NCI-H2196 (cell line): ENCODE measurements around the gene SYNE3.
"Not testable (repeated sequence)": the region's sequence is repeated elsewhere in the genome, so short reads cannot be mapped to it uniquely, and the experiment has no call there.

Source experiments
- DNase-seq: peaks from one replicate; lab custom pipeline; 2025; ENCODE audit not compliant: unreplicated experiment; lab: John Stamatoyannopoulos, UW

Gene SYNE3

GRCh38 chr14:95523815-95524448 is 7.5 kb upstream of the SYNE3 start:
- no peak for DNase-seq

GRCh38 chr14:95523051-95523814 is 6.8 kb upstream of the SYNE3 start:
- DNase-seq, result no peak

DNA sequence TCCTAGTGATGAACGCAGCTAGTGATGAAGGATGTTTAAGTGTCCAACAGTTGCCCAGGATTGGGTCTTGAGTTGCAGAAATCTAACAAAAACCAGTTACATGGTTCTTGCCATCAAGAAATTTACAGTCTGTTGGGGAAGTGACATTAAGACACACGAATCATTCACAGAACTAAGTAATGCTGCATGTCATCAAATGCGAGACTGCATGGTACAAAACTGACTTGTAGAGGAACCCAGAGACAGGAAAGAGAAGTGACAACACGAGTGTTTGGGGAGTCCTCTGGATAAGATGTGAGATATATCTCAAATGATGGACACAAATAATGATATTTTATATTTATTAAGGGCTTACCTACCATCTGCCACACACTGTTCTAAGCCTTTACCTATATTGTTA is 6.1 kb upstream of the SYNE3 start:
- no peak for DNase-seq

DNA sequence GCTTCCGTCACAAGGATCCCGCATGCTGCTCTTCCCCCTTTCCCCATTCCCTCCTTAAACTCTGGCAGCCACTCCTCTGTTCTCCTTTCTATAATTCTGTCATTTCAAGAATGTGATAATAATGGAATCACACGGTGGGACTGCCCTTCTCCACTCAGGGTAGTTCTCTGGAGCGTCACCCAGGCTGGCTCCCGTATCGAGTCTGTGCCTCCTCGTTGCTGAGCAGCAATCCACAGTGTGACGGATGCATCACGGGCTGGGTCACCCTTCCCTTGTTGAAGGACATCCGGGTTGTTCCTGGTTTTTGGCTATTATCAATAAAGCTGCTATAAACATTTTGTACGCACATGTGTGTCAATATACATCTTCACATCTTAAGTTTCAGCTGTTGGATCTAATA is 5.7 kb upstream of the SYNE3 start:
- DNase-seq, result no peak

GRCh38 chr14:95521001-95521400 is 4.6 kb upstream of the SYNE3 start:
- no peak for DNase-seq

DNA sequence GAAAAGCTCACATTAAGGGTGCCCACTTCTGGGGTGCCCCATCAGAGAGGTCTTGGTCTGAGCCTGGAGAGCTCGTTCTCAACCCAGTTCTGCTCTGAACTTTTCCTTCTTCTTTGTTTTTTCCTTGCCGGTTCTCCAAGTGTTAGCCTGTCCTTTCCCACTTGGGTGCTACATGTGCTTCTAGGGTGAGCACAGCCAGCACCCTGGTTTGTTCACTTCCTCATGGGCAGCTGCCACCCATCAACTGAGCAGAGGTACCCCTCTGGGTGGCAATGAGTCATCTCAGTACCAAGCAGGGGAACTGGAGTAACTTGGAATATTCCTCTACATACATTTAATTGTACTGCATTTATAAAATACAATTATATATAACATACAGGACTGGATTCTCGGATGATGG is 3.9 kb upstream of the SYNE3 start:
- DNase-seq, result no peak

GRCh38 chr14:95519699-95520098 is 3.2 kb upstream of the SYNE3 start:
- DNase-seq, result no peak

DNA sequence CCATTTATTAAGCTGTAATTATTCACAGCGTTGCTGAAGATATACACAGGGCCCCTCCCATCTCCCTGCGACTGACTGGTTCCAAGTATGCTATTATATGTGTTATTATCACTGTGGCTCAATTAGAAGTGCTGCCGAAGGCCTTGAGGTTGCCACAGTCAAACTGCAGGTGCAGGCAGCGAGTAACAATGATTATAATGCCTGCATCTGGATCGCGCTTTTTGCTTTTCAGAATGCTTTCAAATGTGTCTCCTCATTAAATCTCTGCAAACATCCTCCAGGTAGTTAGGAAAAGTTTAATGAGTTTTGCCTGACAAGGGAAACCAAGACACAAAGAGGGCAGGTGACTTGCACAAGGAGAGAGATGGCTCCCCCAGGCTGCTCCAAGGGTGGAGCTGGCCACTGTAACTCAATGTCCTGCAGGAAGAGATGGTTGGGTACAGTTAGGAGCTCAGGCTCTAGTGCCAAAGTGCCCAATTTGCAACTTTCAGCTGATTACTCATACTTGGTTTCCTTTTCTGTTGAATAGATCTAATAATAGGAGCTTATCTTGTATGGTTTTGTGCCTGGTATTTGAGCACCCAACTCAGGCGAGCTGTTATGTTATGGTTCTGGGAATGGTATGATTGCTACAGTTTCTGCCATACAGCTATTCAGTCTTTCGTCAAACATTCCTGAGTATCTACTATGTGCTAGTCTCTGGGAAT is 1.7 kb upstream of the SYNE3 start:
- no peak for DNase-seq

GRCh38 chr14:95515596-95516552 is 576 bp downstream of the SYNE3 start:
- peak; percentile 6 for DNase-seq

GRCh38 chr14:95515080-95515489 is 1.4 kb downstream of the SYNE3 start:
- peak; percentile 37 for DNase-seq

DNA sequence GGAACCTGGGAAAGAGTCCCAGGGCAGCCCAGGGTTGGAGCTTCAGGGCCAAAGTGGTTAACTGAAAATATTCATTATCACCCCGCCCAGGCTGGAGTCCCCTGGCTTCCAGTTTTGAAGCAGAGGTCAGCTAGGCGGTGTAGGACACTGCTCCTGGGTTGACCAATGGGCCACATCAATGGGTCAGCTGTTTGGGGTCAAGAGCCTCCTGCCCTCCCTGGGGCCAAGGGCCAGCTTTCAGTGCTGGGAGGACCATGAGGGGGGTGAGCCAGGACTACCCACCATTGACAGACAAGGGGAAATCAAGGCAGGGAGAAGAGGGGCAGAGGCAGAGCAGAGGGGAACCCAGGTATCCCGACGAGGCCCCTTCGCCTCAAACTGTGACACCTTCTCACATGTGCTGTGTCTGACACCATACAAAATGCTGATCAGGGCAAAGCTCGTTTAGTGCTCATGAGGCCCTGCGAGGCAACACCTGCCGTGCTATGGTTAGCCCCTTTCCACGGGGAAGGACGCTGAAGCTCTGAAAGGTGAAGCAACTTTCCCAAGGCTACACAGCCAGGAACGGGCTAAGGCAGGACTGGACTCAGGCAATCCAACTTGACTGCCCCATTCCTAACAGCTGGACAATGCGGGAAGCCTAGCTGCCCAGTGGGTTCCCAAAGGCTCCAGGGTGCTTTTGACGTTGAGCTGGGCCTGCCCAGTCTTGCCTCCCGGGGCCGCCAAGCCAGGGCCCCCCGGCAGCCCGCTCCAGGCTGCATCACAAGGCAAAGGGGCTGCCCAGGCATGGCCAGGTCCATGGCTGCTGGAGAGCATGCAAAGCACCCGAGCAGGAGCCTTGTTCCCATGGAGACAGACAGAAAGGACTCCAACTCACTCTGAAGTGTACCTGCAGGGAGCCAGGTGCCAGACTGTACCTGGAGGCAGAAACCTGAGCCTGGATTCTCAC is 2.0 kb downstream of the SYNE3 start:
- peak; percentile 68 for DNase-seq

GRCh38 chr14:95513291-95513690 is 3.2 kb downstream of the SYNE3 start:
- DNase-seq, result no peak

DNA sequence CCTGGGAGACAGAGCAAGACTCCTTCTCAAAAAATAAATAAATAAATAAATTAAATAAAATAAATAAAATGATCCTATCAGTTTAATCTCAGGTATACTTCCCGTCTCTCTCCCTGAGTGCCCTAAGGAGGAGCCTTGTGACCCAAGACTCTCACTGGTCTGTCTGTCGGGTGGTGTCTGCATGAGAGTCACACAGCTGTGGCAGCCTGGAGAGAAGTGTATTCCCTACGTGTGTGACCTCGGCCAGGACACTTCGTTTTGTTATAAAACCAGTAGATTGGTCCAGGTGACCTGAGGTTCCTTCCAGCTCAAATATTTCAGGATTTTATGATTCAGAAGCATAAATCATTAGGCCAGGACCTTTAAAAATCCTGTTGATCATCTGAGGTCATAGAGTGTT is 4.8 kb downstream of the SYNE3 start:
- DNase-seq, result no peak

DNA sequence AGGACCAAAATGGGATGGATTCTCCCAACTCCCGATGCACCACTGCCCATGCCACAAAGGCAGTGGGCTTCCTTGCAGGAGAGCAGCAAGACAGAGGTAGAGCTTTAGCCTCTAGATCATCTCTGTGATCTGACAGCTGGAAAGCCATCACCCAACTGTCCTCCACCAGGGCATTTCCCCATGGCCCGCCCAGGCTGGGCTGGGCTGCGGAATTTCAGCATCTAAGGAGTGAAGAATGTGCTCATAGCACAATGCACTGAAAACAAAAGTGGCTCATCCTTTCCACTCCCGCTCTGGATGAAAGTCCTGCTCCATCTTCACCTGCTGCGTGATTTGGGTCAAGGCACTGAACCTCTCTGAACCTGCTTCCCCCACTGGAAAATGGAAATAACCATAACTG is 5.6 kb downstream of the SYNE3 start:
- no peak for DNase-seq

- DNase-seq, result not testable (repeated sequence)
Observed at GRCh38 chr14:95510344-95510743, 6.1 kb downstream of the SYNE3 start.

GRCh38 chr14:95509495-95509894 is 7.0 kb downstream of the SYNE3 start:
- no peak for DNase-seq

DNA sequence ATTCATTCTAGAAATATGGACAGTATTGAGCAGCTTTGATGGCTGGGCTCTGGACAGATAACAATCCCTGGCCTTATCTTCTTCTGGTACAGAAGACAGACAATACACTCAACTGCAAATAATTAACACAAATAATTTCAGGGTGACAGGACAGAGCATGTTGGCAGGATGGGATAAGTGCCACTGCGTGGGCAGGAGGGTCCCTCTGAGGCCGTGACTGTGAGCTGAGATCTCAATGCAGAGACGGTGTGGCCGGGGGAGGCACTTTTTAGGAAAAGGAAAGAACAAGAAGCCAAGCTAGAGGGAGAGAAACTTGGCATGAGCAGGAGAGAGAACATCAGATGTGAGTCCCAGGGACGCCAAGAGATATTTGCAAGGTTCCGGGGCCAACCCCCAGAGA is 8.1 kb downstream of the SYNE3 start:
- DNase-seq, result no peak

DNA sequence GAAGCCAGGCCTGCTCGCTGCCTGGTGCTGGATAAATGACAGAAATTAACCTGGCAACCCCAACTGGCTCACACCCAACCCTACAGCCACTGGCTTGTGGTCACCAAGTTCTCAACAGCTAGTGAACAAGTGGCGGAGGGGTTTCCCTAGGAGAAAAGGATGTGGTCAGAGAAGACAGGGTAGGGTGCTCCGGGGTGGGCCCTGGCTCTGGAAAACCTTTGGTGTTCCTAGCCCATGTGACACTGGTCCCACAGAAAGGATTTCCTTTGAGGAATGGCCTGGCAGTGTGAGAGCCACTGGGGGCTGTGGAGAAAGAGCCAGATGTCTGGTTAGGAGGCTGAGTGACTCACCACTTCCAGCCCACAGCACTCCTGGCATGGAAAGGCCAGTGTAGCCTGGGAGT is 8.7 kb downstream of the SYNE3 start:
- DNase-seq, result peak; percentile 55

- peak; percentile 38 for DNase-seq
Observed at GRCh38 chr14:95507174-95507573, 9.3 kb downstream of the SYNE3 start.

- DNase-seq, result no peak
Observed at GRCh38 chr14:95505030-95505589, 11.3 kb downstream of the SYNE3 start.
